GM21529 (cell line): ENCODE data around the gene VWF.
"Not testable (repeated sequence)": the region's sequence is repeated elsewhere in the genome, so short reads cannot be mapped to it uniquely, and the experiment has no call there.

Source experiments
- ATAC-seq: cut with Tn5 transposase; IDR thresholded peaks from one replicate; pipeline ENCODE4 v1.9.1; 2021; ENCODE audit not compliant: unreplicated experiment

The VWF gene

GRCh38 chr12:6124411-6125309 is at the start of gene VWF:
TSS of gene VWF (minus strand) at chr12:6124670. CDS start at chr12:6123196, 1,474 bp downstream.
- ATAC-seq, result no peak

- no peak for ATAC-seq
Measured at GRCh38 chr12:6172862-6173261, 48.4 kb upstream of the VWF start.

GRCh38 chr12:6172086-6172485 is 47.6 kb upstream of the VWF start:
- no peak for ATAC-seq

GRCh38 chr12:6171409-6172015 is 47.0 kb upstream of the VWF start:
- ATAC-seq, result no peak

GRCh38 chr12:6167327-6168280 is 43.1 kb upstream of the VWF start:
- peak; percentile 89 for ATAC-seq

- ATAC-seq, result no peak
Measured at GRCh38 chr12:6166808-6167207, 42.3 kb upstream of the VWF start.

GRCh38 chr12:6165395-6165794 is 40.9 kb upstream of the VWF start:
- ATAC-seq, result no peak

GRCh38 chr12:6163416-6164060 is 39.1 kb upstream of the VWF start:
- ATAC-seq, result no peak

GRCh38 chr12:6161124-6161882 is 36.8 kb upstream of the VWF start:
- ATAC-seq, result no peak

- not testable (repeated sequence) for ATAC-seq
Measured at GRCh38 chr12:6160049-6160649, 35.7 kb upstream of the VWF start.

- ATAC-seq, result not testable (repeated sequence)
Measured at GRCh38 chr12:6159166-6160011, 34.9 kb upstream of the VWF start.

GRCh38 chr12:6158749-6159148 is 34.3 kb upstream of the VWF start:
- no peak for ATAC-seq

- ATAC-seq, result no peak
Measured at GRCh38 chr12:6158255-6158654, 33.8 kb upstream of the VWF start.

- ATAC-seq, result no peak
Measured at GRCh38 chr12:6157482-6157881, 33.0 kb upstream of the VWF start.

GRCh38 chr12:6154730-6155459 is 30.4 kb upstream of the VWF start:
- no peak for ATAC-seq

GRCh38 chr12:6148722-6149121 is 24.3 kb upstream of the VWF start:
- ATAC-seq, result not testable (repeated sequence)

- ATAC-seq, result no peak
Measured at GRCh38 chr12:6148061-6148460, 23.6 kb upstream of the VWF start.

- ATAC-seq, result no peak
Measured at GRCh38 chr12:6146951-6147350, 22.5 kb upstream of the VWF start.
